GM12878 (cell line): ENCODE data around the gene TNFAIP2. TPM values are rescaled to one million over a fixed set of nuclear protein-coding genes. Genes with fewer than 3 reads are reported as not detected.

Source experiments
- ATAC-seq: fragments of 200-7000 bp; cut with Tn5 transposase; 3 replicates; pipeline ENCODE4 v1.9.1; 2020; ENCODE audit warnings: mild to moderate bottlenecking, moderate library complexity
- BruUV-seq: library from RNA; stranded (reverse); fragments of 400-500 nt; replicated peaks from 2 replicates; lab custom pipeline; 2021; lab: Mats Ljungman, UMichigan
- CTCF ChIA-PET: fragments of 300-600 bp; sonication (Branson Sonifier 250); formaldehyde crosslinking; extraction: SDS; loops from one replicate; lab custom pipeline; 2021; ENCODE audit warnings: inconsistent platforms; lab: Yijun Ruan, JAX
- POLR2A ChIA-PET: fragments of 350-600 bp; formaldehyde crosslinking; extraction: SDS; loops from one replicate; lab custom pipeline; 2021; ENCODE audit warnings: inconsistent platforms; lab: Charles Lee
- RAD21 ChIA-PET: fragments of 300-600 bp; sonication (Branson Sonifier 250); formaldehyde crosslinking; loops from one replicate; lab custom pipeline; 2023; ENCODE audit warnings: antibody characterized with exemption; ENCODE audit not compliant: unreplicated experiment; lab: Charles Lee
- SMC1A ChIA-PET: fragments of 300-600 bp; sonication (Branson Sonifier 250); formaldehyde crosslinking; loops from one replicate; lab custom pipeline; 2023; ENCODE audit not compliant: unreplicated experiment, uncharacterized antibody; lab: Charles Lee
- DNase-seq: peaks from one replicate; pipeline ENCODE4 v3.0.0-alpha.2; 2011; ENCODE audit warnings: low read depth, low spot score
- FAIRE-seq: peaks from 3 replicates; lab custom pipeline; 2011; peaks lifted over from hg19 to GRCh38; lab: Jason Lieb, UNC
- H2AFZ ChIP-seq: 2 replicates; pipeline ENCODE4 v1.6.0; 2011; ENCODE audit warnings: low read depth, low read length, control low read depth; ENCODE audit not compliant: control insufficient read depth
- H3K27ac ChIP-seq: 2 replicates; pipeline ENCODE4 v1.5.1; 2011; ENCODE audit warnings: control low read depth; ENCODE audit not compliant: control insufficient read depth, insufficient read depth
- H3K27me3 ChIP-seq, 2 experiments: replicated peaks in 1 of 2; 2 replicates each; pipeline versions ENCODE4 v1.6.0 to v1.6.1; 2011; ENCODE audit warnings: low read length in 1 of 2; ENCODE audit not compliant: control insufficient read depth in 2 of 2, insufficient read depth in 2 of 2
- H3K36me3 ChIP-seq, 2 experiments: 2 replicates each; pipeline ENCODE4 v1.5.1; 2011; ENCODE audit warnings: low read length in 1 of 2; ENCODE audit not compliant: control insufficient read depth in 2 of 2, insufficient read depth in 2 of 2
- H3K4me1 ChIP-seq: 2 replicates; pipeline ENCODE4 v1.6.1; 2011; ENCODE audit warnings: mild to moderate bottlenecking, low read length, moderate library complexity, mixed read lengths; ENCODE audit not compliant: control insufficient read depth, insufficient read depth
- H3K4me2 ChIP-seq: 2 replicates; pipeline ENCODE4 v1.6.0; 2011; ENCODE audit warnings: control low read depth; ENCODE audit not compliant: control insufficient read depth, insufficient read depth
- H3K4me3 ChIP-seq: fragments of 200-600 bp; sonication (generic); 2 replicates; pipeline ENCODE4 v1.5.1; 2016
- H3K79me2 ChIP-seq: 2 replicates; pipeline ENCODE4 v1.6.0; 2011; ENCODE audit warnings: low read length; ENCODE audit not compliant: control insufficient read depth, insufficient read depth
- H3K9ac ChIP-seq: 2 replicates; pipeline ENCODE4 v1.8.0; 2011; ENCODE audit warnings: low read length, control low read depth, mixed read lengths; ENCODE audit not compliant: control insufficient read depth, insufficient read depth
- H3K9me3 ChIP-seq: replicated peaks from 3 replicates; pipeline ENCODE4 v1.5.1; 2011; ENCODE audit warnings: mild to moderate bottlenecking, low read length; ENCODE audit not compliant: control insufficient read depth, insufficient read depth
- H4K20me1 ChIP-seq: 2 replicates; pipeline ENCODE4 v1.6.0; 2011; ENCODE audit not compliant: control insufficient read depth, insufficient read depth
- BMI1 ChIP-seq: fragments of 450-650 bp; IDR thresholded peaks from 2 replicates; pipeline ENCODE4 v1.6.1; 2016; ENCODE audit warnings: mild to moderate bottlenecking, moderate library complexity, borderline replicate concordance
- GABPA ChIP-seq: IDR thresholded peaks from 2 replicates; pipeline ENCODE4 v1.6.1; 2014; ENCODE audit warnings: antibody characterized with exemption, low read depth, mild to moderate bottlenecking, inconsistent platforms
- GATAD2B ChIP-seq: fragments of 450-650 bp; conservative IDR thresholded peaks from 2 replicates; pipeline ENCODE4 v1.6.1; 2017; ENCODE audit warnings: low read depth, mild to moderate bottlenecking, moderate library complexity
- JUND ChIP-seq: IDR thresholded peaks from 2 replicates; pipeline ENCODE4 v1.6.1; 2012; ENCODE audit warnings: low read depth, mild to moderate bottlenecking, low read length, improper control_type of control experiment, moderate library complexity
- NFYA ChIP-seq: IDR thresholded peaks from 2 replicates; pipeline ENCODE4 v1.6.1; 2011; ENCODE audit warnings: low read depth, mild to moderate bottlenecking, low read length, improper control_type of control experiment, borderline replicate concordance
- NR2F1 ChIP-seq: fragments of 450-650 bp; conservative IDR thresholded peaks from 2 replicates; pipeline ENCODE4 v1.6.1; 2017; ENCODE audit warnings: mild to moderate bottlenecking
- SMAD1 ChIP-seq: fragments of 450-650 bp; IDR thresholded peaks from 2 replicates; pipeline ENCODE4 v1.6.1; 2018; ENCODE audit warnings: mild to moderate bottlenecking, low read depth; ENCODE audit not compliant: partially characterized antibody
- TCF12 ChIP-seq: IDR thresholded peaks from 2 replicates; pipeline ENCODE4 v1.6.1; 2011; ENCODE audit warnings: low read depth, mild to moderate bottlenecking, low read length
- WGBS: methylation state at CpG from one replicate; pipeline ENCODE4 v1.1.6; 2016; ENCODE audit warnings: low lambda C conversion rate; ENCODE audit not compliant: insufficient replicate concordance, insufficient coverage; ENCODE audit errors: missing lambda C conversion rate; 5-methylcytosine and 5-hydroxymethylcytosine counted together
- in situ Hi-C: fragments of 300-500 bp; cut with MboI; formaldehyde crosslinking; loops from 9 replicates; pipeline ENCODE4 v1.14.3; 2018; ENCODE audit warnings: mixed read lengths
- intact Hi-C: fragments of 100-400 bp; cut with micrococcal nuclease; formaldehyde crosslinking; loops from one replicate; pipeline ENCODE4 v1.14.2; 2022; ENCODE audit not compliant: unreplicated experiment
- polyA plus RNA-seq, 11 experiments: library from polyadenylated mRNA; depleted of rRNA in 4 of 11; unstranded in 6 of 11; stranded (reverse) in 5 of 11; fragments of >200 nt; fragmentation: Nextera tagmentation in 4 of 11; fragmentation: Illumina TruSeq in 1 of 11; extraction: Ambion mirVana in 4 of 11; extraction: Trizol in 1 of 11; gene quantifications; 1 replicate in 1 of 11; 2 replicates in 10 of 11; pipeline versions ENCODE4 v1.2.1 to v1.2.3, GENCODE V29; 2011 to 2016; ENCODE audit warnings: inconsistent platforms in 2 of 11, missing spikeins in 2 of 11, low read depth in 1 of 11
- total RNA-seq, 4 experiments: library from RNA; depleted of rRNA in 3 of 4; stranded (reverse); fragments of >200 nt in 3 of 4; fragmentation: Illumina TruSeq in 1 of 4; extraction: Trizol in 1 of 4; gene quantifications; 2 replicates each; pipeline versions ENCODE4 v1.2.1 to v1.2.3, GENCODE V29; 2013 to 2021
- TF ChIP-seq, protein P1 (sequence below): fragments of 450-650 bp; IDR thresholded peaks from 2 replicates; pipeline ENCODE4 v1.6.1; 2016; ENCODE audit warnings: mild to moderate bottlenecking
- TF ChIP-seq, protein P2 (sequence below): fragments of 150-350 bp; IDR thresholded peaks from 2 replicates; pipeline ENCODE4 v1.6.1; 2014; ENCODE audit warnings: mild to moderate bottlenecking, low read depth, low read length

The TNFAIP2 gene
- total and polyA plus RNA-seq, 10 of the 15 experiments (the other 5 are each of a cell fraction or from before 2014, with no cell fraction given) = 7.1 to 150 (median 74.5) TPM

DNA sequence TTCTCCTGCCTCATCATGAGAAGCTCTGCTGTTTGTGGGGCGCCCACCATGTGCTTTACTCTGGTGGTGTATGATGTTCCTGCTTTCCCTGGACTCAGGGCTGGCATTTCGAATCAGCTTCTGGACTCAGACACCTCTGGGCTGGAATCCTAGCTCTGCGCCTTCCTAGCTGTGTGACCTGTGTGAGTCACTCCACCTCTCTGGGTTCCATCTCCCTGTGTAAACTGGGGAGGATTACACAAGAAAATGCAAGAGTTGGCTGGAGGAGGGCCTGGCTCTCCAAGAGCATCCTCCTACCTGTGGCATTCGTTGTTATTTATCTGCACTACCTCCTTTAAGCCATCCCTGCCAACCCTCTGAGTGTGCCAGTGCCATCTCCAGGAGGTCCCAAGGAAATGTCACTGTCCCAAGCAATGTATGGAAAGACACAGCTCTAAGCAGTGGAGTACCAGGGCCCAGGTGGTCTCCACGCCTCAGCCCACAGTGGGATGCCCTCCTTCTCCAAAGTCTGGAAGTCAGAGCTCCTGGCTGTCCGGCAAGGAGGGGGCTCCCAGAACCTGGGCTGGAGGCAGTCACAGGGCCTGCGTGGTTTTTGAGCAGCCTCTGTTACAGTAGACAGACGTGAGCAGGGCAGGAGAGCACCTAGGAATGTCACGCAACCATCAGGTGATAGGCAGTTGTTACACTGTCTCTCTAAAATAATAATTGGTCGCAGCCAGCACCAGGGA, 7.3 kb upstream of the TNFAIP2 start:
- no peaks in the 10 kb centered on the region for H3K9me3 ChIP-seq
- H3K4me2 ChIP-seq = no peak overlapping the region
- no peaks in the 10 kb centered on the region for H4K20me1 ChIP-seq
- no peak overlapping the region for H3K4me3 ChIP-seq
- no peak overlapping the region for H3K9ac ChIP-seq
- intact Hi-C loops = no loop called here
- ChIA-PET CTCF (interaction anchor here (1.0 to 2.5 kb wide), 4 partner anchors 11 to 65 kb away, joined by 3 to 16 read pairs (median 12); no protein-coding TSS in a partner anchor), SMC1A (interaction anchor here (0.6 to 2.5 kb wide), 2 partner anchors 11 to 126 kb away, joined by 3 to 11 read pairs; no protein-coding TSS in a partner anchor), RAD21 (interaction anchor here (1.3 to 1.7 kb wide), 2 partner anchors 25 to 27 kb away, joined by 5 to 6 read pairs; no protein-coding TSS in a partner anchor)
- H3K27me3 ChIP-seq = no peaks in the 10 kb centered on the region
- no peak overlapping the region for H2AFZ ChIP-seq
- DNase-seq (no peak), ATAC-seq (no peak), FAIRE-seq (no peak)
- no peaks in the 10 kb centered on the region for H3K36me3 ChIP-seq
- no peak overlapping the region for H3K27ac ChIP-seq
- BruUV-seq = no TSS peak
- H3K4me1 ChIP-seq = peaks cover 50% of the 10 kb centered on the region
- TF ChIP-seq NFYA (no peak), NR2F1 (no peak), GABPA (no peak)
- TF ChIP-seq, all 136 proteins: peak for 0
- no peaks in the 10 kb centered on the region for H3K79me2 ChIP-seq
- 99% methylated on average over 10 of the region's 10 CpGs for WGBS
- POLR2A ChIA-PET = no interaction called here
- in situ Hi-C loops = no loop called here

DNA sequence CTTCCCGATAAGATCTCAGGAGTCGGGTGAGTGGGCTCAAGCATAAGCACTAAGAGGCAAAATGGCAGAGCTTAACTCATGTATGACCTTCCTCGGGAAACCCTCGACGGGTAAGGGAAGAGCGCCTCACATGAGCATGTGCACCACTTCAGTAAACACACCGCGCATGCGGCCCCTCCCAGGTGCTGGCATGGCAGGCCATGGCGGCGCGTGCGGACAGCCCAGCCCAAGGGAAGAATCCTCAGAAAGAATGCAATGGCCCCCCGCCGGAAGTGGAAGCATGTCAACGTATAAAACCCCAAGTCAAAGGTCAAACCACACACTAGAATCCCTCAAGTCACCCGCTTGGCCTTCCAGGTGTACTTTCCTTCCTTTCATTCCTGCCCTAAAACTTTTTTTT, 6.6 kb upstream of the TNFAIP2 start:
- H3K9ac ChIP-seq = no peak overlapping the region
- intact Hi-C loops (no loop called here), in situ Hi-C loops (no loop called here)
- no peaks in the 10 kb centered on the region for H3K79me2 ChIP-seq
- ATAC-seq = no peak
- H3K36me3 ChIP-seq = no peaks in the 10 kb centered on the region
- no peaks in the 10 kb centered on the region for H3K9me3 ChIP-seq
- H3K27me3 ChIP-seq = no peaks in the 10 kb centered on the region
- TF ChIP-seq TCF12 = no peak
- TF ChIP-seq, protein P1, sequence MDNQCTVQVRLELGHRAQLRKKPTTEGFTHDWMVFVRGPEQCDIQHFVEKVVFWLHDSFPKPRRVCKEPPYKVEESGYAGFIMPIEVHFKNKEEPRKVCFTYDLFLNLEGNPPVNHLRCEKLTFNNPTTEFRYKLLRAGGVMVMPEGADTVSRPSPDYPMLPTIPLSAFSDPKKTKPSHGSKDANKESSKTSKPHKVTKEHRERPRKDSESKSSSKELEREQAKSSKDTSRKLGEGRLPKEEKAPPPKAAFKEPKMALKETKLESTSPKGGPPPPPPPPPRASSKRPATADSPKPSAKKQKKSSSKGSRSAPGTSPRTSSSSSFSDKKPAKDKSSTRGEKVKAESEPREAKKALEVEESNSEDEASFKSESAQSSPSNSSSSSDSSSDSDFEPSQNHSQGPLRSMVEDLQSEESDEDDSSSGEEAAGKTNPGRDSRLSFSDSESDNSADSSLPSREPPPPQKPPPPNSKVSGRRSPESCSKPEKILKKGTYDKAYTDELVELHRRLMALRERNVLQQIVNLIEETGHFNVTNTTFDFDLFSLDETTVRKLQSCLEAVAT = 0 out of 2 replicates have a peak, but pooled peaks have one; percentile 23
- no peak for TF ChIP-seq JUND
- no peak for TF ChIP-seq GATAD2B
- no peak for TF ChIP-seq SMAD1
- TF ChIP-seq NR2F1 = 0 out of 2 replicates have a peak, but pooled peaks have one; percentile 24
- no peak for TF ChIP-seq BMI1
- TF ChIP-seq, protein P2, sequence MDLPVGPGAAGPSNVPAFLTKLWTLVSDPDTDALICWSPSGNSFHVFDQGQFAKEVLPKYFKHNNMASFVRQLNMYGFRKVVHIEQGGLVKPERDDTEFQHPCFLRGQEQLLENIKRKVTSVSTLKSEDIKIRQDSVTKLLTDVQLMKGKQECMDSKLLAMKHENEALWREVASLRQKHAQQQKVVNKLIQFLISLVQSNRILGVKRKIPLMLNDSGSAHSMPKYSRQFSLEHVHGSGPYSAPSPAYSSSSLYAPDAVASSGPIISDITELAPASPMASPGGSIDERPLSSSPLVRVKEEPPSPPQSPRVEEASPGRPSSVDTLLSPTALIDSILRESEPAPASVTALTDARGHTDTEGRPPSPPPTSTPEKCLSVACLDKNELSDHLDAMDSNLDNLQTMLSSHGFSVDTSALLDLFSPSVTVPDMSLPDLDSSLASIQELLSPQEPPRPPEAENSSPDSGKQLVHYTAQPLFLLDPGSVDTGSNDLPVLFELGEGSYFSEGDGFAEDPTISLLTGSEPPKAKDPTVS = no peak
- DNase-seq = no peak
- H3K27ac ChIP-seq = no peak overlapping the region
- POLR2A ChIA-PET = no interaction called here
- H4K20me1 ChIP-seq = no peaks in the 10 kb centered on the region
- no peak overlapping the region for H2AFZ ChIP-seq
- RAD21 ChIA-PET = interaction anchor here (1.3 to 1.7 kb wide), 2 partner anchors 24 to 26 kb away, joined by 5 to 6 read pairs; no protein-coding TSS in a partner anchor
- SMC1A ChIA-PET = interaction anchor here (0.6 to 2.5 kb wide), 2 partner anchors 11 to 127 kb away, joined by 3 to 11 read pairs; no protein-coding TSS in a partner anchor
- H3K4me2 ChIP-seq = no peak overlapping the region
- no peak overlapping the region for H3K4me3 ChIP-seq
- WGBS = 99% methylated on average over 17 of the region's 17 CpGs
- BruUV-seq = no TSS peak
- CTCF ChIA-PET = interaction anchor here (2.5 to 4.9 kb wide), 2 partner anchors 11 kb away, joined by 16 to 23 read pairs; no protein-coding TSS in a partner anchor
- FAIRE-seq = no peak
- H3K4me1 ChIP-seq = peaks cover 44% of the 10 kb centered on the region
